ENCODE data around the gene DEPP1.
"Not testable (repeated sequence)": the region's sequence is repeated elsewhere in the genome, so short reads cannot be mapped to it uniquely, and the experiment has no call there.

The DEPP1 gene, protein sequence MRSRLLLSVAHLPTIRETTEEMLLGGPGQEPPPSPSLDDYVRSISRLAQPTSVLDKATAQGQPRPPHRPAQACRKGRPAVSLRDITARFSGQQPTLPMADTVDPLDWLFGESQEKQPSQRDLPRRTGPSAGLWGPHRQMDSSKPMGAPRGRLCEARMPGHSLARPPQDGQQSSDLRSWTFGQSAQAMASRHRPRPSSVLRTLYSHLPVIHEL

DNA sequence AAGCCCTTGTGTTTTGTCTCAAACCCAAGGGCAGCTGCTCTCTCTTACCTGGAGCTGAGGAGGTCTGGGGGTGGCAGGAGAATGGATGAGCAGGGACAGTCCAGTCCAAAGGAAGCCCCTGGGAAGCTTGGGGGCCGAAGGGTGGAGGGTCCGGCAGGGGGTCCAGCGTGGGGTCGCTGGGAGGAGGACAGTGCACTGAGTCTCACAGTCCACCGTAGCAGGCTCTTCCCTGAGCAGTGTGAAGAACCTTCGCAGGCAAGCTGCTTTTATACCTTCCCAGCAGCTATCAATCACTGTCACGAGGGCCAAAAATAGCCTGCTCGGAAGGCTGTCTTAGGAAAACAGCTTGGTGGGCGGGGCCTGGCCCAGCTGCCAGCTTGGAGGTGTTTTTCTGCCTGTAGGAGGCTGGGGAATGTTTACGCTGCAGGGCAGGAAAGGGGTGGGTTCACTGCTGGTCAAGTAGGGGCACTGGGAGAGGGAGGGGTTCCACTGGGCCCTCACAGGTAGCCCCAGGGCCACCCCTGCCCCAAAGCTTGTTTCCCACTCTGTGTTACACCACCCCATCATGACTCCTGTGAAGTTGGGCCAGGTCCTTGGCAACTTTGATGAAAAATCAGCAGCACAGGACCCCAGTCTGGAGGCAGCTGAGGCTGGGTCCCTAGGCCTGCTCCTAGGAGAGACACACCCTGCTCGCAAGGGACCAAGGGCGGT is at the start of gene DEPP1:
TSS of gene DEPP1 (minus strand) at position 240 of the 711 bp plus-strand sequence. CDS start 779 bp downstream, outside the sequence.
- DNase-seq (ENCODE audit: low read depth in 2 of 2) = peak; percentile 82 to 85

DNA sequence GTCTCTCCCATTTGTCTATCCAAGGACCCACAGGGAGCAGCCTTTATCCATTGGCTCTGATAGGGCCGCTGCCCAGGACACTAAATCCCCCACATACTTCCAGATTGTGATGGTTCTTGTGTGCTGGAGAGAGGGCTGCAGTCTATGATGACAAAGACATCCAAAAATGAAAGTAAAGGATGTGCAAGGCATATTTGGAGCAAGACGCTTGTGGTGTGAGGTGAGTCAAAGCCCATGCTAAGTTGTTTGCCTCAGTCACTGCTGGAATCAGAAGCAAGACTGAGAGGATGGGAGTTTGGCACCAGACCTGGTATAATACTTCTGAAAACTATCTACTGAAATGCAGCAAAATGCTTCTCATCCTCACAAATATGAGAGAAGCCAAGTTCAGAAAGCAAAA is 44.8 kb upstream of the DEPP1 start:
- DNase-seq (ENCODE audit: low read depth in 2 of 2) = no peak

DNA sequence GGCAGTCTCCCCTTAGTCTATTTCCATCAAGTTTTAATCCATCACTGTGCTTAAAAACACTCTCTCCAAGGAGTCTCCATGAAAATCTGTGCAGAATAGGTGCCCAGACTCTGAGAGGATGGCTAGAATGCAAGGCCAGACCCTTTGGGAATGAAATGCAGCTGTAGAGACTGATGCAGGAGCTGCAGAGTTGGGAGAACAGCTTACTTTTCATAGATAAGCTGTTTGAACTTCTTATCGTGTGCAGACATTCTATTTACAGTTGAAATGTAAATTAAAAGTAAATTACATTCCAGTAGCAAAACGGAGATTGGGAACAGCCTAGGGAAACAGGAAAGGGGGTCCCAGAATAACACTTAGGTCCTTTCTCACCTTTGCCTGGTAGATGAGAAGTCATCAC is 37.0 kb upstream of the DEPP1 start:
- no peak for DNase-seq (ENCODE audit: low read depth in 2 of 2)

DNA sequence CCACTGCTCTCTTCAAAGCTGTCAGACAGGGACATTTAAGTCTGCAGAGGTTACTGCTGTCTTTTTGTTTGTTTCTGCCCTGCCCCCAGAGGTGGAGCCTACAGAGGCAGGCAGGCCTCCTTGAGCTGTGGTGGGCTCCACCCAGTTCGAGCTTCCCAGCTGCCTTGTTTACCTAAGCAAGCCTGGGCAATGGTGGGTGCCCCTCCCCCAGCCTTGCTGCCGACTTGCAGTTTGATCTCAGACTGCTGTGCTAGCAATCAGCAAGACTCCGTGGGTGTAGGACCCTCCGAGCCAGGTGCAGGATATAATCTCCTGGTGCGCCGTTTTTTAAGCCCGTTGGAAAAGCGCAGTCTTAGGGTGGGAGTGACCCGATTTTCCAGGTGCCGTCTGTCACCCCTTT is 35.9 kb upstream of the DEPP1 start:
- DNase-seq (ENCODE audit: low read depth in 2 of 2) = not testable (repeated sequence)

DNA sequence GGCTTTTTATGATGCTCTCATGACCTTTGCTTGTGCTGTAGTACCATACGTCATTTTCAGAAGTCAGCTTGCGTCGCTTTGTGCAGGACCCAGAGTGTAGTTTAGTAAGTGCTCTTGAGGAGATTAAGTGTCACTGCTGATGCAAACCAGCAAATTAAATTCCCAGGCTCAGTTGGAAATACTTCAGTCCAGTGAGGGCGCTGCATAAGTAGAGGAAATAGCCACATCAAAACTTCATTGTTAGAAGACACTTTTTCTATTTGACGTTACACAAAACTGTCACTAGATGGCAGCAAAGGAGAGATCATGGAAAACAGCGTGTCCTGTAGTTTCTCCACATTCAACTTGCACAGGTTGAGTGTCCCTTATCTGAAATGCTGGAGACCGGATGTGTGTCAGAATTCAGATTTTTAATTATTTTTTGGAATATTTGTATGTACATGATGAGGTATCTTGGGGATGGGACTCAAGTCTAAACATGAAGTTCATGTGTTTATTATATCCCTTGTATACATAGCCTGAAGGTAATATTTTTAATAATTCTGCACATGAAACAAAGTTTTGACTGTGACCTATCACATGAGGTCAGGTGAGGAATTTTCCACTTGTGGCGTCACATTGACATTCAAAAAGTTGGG is 30.0 kb upstream of the DEPP1 start:
- DNase-seq (ENCODE audit: low read depth in 2 of 2) = peak in 1 of 2 experiments; percentile 63

DNA sequence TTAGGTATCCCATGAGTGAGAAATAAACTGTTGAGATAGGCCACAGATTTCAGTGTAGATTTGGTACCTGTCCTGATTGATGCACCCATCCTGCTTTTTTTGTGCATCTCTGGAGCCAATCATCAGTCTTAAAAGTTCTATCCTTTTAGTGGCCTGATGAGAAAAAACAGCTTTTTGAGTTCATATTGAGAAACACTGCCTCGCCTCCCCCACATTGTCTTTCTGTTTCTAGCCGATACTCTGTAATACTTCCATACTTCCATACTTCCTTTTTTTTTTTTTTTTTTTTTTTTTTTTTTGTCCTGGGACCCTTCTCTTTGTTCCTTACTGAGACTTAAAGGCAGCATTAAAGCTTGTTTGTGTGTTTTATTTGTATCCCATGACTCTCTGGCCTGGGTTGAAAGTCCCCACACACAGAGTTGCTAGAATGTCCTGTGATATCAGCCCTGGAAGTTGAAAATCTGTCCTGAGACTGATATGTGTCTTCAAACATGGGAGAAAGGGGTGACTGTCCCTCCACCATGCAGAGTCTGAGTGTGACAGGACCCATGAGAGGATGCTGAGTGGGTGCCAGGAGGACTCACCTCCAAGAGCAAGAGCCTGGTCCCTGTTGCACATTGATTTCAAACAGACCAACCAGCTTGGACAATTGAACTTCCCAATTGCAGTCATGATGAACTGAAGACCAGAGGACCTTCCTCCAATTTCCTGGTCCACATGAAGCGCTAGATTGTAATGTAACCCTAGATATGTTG is 27.8 kb upstream of the DEPP1 start:
- no peak for DNase-seq (ENCODE audit: low read depth in 2 of 2)

DNA sequence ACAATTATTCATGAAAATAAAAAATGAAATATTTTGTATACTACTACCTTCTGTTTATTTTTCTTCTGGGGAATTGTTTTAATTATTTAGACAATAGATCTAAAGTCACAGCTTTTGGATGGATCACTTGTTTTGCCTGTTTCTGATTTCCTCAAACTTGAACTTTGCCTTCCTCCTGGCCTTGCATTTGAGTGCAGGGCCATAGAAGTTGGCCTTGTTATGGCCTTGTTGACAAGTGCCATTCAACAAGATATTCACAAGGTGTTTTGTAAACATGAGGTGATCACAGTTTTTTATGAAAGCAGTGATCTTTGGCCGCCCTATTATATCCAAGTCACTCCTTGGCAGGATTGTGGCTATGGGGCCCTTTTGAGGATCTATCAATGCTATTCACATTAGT is 26.7 kb upstream of the DEPP1 start:
- no peak for DNase-seq (ENCODE audit: low read depth in 2 of 2)

DNA sequence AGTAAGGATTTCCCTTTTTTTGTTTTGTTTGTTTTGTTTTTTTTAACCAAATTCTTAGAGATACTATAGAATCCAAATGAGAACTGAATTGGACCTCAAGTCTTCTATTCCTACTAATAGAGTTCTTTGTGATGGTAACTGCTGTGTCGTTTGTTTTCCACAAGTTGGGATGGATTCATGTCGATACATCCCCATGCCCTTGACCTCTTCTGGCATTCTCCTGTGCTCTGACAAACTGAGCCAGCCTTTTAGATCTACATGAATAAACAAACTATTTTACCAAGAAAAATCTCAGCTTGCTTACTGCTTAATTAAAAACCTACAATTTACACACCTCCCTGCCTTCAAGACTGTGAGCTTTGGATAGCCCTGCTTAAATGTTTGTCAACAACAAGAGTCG is 26.1 kb upstream of the DEPP1 start:
- DNase-seq (ENCODE audit: low read depth in 2 of 2) = no peak

DNA sequence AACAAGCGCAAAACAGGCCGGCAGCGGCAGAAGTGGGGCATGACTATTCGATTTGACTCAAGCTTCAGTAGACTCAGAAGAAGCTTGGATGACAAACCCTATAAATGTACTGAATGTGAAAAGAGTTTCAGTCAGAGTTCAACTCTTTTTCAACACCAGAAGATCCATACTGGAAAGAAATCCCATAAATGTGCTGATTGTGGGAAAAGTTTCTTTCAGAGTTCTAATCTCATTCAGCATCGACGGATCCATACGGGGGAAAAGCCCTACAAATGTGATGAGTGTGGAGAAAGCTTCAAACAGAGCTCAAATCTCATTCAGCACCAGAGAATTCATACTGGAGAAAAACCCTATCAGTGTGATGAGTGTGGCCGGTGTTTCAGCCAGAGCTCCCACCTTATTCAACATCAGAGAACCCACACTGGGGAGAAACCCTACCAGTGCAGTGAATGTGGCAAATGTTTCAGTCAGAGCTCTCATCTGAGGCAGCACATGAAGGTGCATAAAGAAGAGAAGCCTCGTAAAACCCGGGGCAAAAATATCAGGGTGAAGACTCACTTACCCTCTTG is 24.9 kb upstream of the DEPP1 start:
- DNase-seq (ENCODE audit: low read depth in 2 of 2) = no peak

DNA sequence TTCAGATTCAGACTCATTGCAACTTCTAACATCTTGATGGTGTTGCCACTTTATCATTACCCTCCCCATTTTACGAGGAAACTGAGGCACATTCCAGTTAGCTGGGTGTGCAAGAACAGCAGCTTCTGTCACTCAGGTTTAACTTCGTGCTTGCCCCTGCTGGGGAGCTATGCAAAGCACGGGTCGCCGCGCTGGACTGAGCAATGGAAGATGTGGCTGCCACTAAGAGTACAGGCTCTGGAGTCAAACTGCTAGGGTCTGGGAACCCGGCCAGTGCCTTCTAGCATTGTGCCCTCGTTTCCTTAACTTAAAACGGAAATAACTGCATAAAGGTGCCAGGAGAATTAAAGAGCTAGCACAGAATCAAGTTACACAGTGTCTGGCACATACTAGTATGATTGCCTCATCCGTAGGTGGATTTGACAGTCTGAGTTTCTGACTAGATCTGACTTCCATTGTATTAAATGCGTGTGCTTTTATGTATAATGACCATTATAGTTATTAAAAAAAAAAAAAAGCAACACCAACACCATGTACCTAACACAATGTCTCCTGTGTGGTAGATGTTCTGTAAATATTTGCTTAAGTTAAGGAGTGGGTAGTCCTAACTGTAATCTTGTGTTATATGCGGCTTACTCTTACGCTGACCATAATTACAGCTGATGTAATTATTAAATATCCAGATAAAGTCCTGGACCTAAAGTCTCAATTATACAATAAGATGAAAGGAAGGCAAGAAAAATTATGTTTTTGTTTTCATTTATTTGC is 23.0 kb upstream of the DEPP1 start:
- peak in 1 of 2 experiments; percentile 15 for DNase-seq (ENCODE audit: low read depth in 2 of 2)

DNA sequence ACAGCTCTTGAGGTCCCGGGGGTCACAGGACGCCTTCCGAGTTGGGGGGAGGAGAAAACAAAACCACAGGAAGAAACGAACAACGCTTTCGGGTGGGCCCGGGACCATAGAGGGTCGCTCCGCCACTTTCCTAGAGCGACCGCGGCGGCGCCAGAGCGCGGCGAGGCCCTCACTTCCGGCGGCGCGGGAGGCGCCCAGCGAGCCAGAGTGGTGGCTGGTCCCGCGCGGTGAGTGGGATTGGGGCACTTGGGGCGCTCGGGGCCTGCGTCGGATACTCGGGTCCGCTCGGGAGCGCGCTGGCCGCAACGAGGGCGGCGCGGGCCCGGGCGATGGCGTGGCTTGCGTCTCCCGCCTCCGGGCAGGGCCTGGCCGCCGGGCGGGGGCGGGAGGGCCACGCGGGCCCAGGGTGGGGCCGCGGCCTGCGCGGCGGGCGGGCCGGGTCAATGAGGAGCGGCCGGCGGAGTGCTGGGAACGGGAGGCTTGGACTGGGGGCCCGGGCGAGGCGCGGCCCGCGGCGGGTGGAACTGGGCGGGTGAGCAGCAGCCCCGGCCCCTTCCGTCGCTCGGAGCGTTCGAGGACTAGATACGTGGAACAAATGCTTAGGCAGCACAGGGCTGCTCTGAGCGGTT is 22.3 kb upstream of the DEPP1 start, which contains the start of gene ZNF22:
TSS of gene ZNF22 (plus strand) at position 172 of the 629 bp plus-strand sequence. CDS start 2,446 bp downstream, outside the sequence.
- peak in 1 of 2 experiments; percentile 55 for DNase-seq (ENCODE audit: low read depth in 2 of 2)

DNA sequence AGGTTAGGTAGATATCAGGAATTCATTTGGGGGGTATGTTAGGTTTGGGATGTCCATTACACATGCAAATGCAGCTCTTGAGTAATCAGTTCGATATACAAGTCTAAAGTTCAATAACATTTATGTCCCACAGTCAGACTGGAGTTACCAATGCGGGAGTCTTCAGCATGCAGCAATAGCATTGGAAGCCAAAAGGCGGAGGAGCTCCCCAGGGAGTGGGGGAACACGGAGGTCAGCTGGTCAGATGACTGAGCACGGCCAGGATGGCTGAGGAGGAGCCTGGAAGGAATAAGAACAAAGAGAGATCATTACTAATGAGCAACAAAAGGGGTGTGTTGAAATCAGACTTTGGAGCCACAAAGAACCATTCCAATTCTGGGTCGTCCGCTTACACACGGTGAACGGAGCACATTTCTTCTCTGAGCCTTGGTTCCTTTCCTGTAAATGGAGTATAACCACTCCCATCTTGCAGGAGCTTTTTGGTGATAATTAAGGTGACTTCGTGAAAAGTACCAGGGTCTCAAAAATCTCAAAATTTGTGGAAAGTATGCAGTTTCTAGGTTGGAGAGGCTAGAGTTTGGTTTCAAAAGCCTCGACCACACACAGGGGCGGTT is 21.6 kb upstream of the DEPP1 start:
- no peak for DNase-seq (ENCODE audit: low read depth in 2 of 2)

DNA sequence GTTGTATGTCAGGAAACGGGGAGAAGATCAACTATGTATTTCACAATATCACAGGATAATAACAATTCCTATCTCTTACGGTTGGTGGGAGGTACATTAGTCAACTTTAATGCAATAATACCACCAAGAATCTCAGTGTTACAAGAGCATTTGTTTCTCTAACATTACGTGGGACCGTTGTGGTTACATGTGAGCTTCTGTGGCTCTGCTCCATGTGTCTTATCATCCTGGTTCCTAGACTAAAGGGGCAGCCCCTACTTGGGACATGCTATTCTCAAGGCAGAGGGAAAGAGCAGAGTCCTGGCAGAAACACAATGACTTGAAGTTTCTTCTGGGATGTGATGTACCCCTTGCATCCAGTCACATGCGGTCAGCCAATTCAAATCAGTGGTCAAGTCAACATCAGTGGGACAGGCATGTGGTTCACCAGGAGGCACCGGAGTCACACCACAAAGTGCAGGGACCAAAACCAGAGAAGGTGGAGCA is 19.6 kb upstream of the DEPP1 start:
- DNase-seq (ENCODE audit: low read depth in 2 of 2) = no peak

DNA sequence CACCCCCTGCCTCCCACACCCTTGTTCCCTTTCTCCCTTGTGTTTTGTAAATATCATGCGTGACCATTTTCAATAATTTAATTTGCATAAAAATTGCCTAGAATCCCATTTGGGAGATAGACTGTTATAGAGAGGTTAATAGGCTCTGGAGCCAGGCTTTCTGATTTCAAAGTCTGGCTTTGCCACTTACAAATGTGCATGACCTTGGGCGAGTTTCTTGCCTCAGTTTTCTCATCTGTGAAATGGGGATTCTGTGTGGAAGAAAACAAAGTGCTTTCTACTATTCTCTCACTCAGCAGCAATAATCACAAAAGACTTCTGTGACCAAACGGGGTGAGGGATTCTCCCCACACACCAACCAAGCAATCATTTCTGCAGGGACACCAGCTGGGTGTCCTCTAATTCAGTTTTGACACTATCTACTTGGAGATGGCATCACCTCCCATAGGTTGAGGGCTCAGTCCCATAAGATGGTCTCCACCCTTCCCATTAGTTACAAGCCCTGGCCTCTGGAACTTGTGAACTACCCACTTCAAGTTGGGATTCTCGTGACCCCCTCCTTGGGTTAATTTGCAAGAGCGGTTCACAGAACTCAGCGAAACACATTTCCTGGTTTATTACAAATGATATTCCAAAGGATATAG is 18.6 kb upstream of the DEPP1 start:
- no peak for DNase-seq (ENCODE audit: low read depth in 2 of 2)

DNA sequence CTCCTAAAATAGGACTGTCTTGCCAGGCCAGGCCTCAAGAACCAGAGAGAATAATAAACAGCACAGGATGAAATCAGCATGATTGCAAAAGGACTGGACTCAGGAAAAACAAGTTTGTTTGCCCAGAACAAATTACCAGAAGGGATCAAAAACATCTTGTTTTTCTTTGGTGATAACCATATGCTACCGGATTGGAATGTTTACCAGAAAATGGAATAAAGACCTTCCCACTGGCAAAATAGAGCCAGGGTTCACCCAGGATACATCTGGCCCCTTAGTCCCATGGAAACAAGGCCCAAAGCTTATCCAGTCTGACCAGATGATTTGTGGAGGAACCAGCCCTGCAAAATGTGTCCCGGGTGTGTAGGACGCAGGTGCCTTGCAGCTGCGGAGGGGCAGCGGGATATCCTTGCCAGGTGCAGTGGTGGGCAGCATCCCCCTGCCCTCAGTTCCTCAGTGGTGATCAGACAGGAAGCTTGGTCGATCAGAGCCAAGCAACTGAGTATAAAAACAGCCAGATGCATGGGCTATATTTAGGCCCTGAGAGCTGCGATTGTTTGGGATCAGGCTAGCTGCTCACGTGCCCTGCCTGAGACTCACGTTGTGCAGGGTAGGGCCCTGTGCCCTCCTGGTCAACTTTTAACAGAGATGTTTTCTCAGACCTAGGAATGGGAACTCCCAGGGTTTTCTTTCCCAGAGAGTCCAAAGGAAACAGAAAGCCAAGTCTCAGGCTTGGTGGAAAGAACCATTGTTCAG is 17.5 kb upstream of the DEPP1 start:
- DNase-seq (ENCODE audit: low read depth in 2 of 2) = no peak

DNA sequence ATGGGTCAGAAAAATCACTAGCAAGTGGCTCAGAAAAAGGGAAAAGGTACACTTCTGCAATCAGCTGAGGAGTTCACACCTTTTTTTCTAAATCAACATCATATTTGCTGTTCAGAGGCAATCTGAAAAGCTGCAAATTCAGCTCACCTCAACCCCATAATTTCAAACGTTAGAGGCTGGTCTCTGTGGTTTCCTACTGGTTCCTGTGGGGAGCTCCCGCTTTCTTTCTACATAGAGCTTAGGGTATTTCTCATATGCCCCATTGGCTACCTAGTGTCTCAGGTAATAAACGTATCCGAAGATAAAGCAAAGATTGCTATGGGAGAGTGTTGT is 16.9 kb upstream of the DEPP1 start:
- no peak for DNase-seq (ENCODE audit: low read depth in 2 of 2)

DNA sequence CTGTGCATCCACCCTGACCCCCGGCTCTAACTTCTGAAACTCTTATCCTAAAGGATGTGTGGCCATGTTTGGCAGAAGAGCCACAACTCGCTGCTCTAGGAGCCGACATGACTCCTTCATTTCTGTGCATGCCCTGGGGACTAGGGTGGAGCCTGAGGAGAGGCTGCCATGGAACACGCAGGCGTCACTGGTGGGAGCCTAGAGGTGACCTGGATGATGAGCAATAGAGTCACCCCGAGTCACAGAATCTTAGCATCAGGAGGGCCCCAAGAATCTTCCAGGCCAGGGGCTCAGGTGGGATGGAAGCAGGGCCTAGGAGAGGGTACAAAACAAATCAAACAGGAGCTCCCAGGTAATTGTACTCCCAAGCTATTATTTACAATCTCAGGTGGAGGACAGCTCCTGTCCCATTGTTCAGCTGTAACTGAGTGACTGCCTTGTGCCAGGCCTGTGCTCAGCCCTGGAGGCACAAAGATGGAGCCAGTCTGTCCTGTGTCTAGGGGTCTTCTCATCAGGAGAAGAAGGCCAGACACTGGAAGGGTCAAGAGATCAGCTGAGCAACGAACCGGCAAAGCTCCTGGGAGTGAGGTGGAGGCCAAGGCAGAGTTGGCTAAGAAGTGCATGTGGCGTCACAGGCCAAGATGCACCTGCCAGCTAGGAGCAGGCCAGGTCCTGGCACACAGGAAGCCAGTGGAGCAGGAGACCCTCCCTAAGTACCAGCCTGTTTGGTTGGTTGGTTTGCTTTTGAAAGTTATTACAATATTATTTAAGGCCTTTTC is 16.3 kb upstream of the DEPP1 start:
- DNase-seq (ENCODE audit: low read depth in 2 of 2) = no peak
